Smooth muscle cell of trachea (primary cell): ENCODE data around the gene OR2T35. TPM values are rescaled to one million over a fixed set of nuclear protein-coding genes. Genes with fewer than 3 reads are reported as not detected.

Experiments used
- total RNA-seq: library from RNA; depleted of rRNA; stranded (reverse); fragments of >200 nt; gene quantifications from 2 replicates; pipeline ENCODE4 v1.2.1, GENCODE V29; 2014

Gene OR2T35
- not detected in 2 replicates for total RNA-seq

GRCh38 chr1:248645178-248645577, at the start of gene OR2T35:
TSS of gene OR2T35 (minus strand) at chr1:248645278. CDS start at chr1:248639258, 6,020 bp downstream.

GRCh38 chr1:248655354-248655753, 10.3 kb upstream of the OR2T35 start, which contains the start of gene OR2T27:
TSS of gene OR2T27 (minus strand) at chr1:248655528. CDS start at chr1:248650884, 4,644 bp downstream.

GRCh38 chr1:248634991-248635390, 10.1 kb downstream of the OR2T35 start, which contains the start of gene OR2T11:
TSS of gene OR2T11 (minus strand) at chr1:248635091. CDS start at chr1:248627128, 7,963 bp downstream.

GRCh38 chr1:248597589-248597988, 47.5 kb downstream of the OR2T35 start, which contains the start of gene OR2T10:
TSS of gene OR2T10 (minus strand) at chr1:248597700. CDS start at chr1:248593768, 3,932 bp downstream.

Other genes with a start within 250 kb of the OR2T35 start
- gene OR2T1, start 242.2 kb downstream of the OR2T35 start, total RNA-seq: not detected in 2 replicates
- gene OR2T2, start 199.6 kb downstream of the OR2T35 start, total RNA-seq: not detected in 2 replicates
- not detected in 2 replicates for gene OR2T3, start 171.9 kb downstream of the OR2T35 start, total RNA-seq
- gene OR2T5, start 156.7 kb downstream of the OR2T35 start, total RNA-seq: not detected in 2 replicates
- not detected in 2 replicates for gene OR2G6, start 137.2 kb downstream of the OR2T35 start, total RNA-seq
- gene OR2T29, start 82.5 kb downstream of the OR2T35 start, total RNA-seq: not detected in 2 replicates
- not detected in 2 replicates for gene OR2T34, start 70.5 kb downstream of the OR2T35 start, total RNA-seq
- not detected in 2 replicates for gene OR2T10, start 47.6 kb downstream of the OR2T35 start, total RNA-seq
- not detected in 2 replicates for gene OR2T11, start 10.2 kb downstream of the OR2T35 start, total RNA-seq
- not detected in 2 replicates for gene OR2T27, start 10.2 kb upstream of the OR2T35 start, total RNA-seq
- not detected in 2 replicates for gene OR14I1, start 57.5 kb upstream of the OR2T35 start, total RNA-seq
- gene LYPD8, start 110.5 kb upstream of the OR2T35 start, total RNA-seq: not detected in 2 replicates
- 24.0 and 27.6 TPM in 2 replicates for gene SH3BP5L, start 180.6 kb upstream of the OR2T35 start, total RNA-seq
- 11.6 and 23.0 TPM in 2 replicates for gene ZNF672, start 192.9 kb upstream of the OR2T35 start, total RNA-seq
- gene ZNF692, start 213.8 kb upstream of the OR2T35 start, total RNA-seq: 15.3 and 18.4 TPM in 2 replicates